ENCODE results near the gene PXYLP1. TPM values are rescaled to one million over a fixed set of nuclear protein-coding genes. Genes with fewer than 3 reads are reported as not detected.

PXYLP1 gene
- total RNA-seq, 2 donors from 2014 or later = 12.0 to 15.3 TPM

- Histone ChIP-seq H3K36me3 (no peaks in the 10 kb centered on the region), H3K4me3 (no peak overlapping the region), H3K27me3 (replicated peaks; ENCODE audit: insufficient read depth) (no peaks in the 10 kb centered on the region), H3K9me3 (no peaks in the 10 kb centered on the region), H3K4me1 (replicated peaks) (no peaks in the 10 kb centered on the region), H3K27ac (no peak overlapping the region)
- DNase-seq (ENCODE audit: low spot score) = peak; percentile 63
- intact Hi-C loops (cut with DNase I) = no loop called here
- WGBS = 53% methylated on average over 13 of the region's 13 CpGs
- no peak for TF ChIP-seq POLR2A (IDR thresholded peaks at IDR 0.05)
- TF ChIP-seq POLR2AphosphoS5 (IDR thresholded peaks at IDR 0.05) = peak; percentile 63
- TF ChIP-seq, protein P1, sequence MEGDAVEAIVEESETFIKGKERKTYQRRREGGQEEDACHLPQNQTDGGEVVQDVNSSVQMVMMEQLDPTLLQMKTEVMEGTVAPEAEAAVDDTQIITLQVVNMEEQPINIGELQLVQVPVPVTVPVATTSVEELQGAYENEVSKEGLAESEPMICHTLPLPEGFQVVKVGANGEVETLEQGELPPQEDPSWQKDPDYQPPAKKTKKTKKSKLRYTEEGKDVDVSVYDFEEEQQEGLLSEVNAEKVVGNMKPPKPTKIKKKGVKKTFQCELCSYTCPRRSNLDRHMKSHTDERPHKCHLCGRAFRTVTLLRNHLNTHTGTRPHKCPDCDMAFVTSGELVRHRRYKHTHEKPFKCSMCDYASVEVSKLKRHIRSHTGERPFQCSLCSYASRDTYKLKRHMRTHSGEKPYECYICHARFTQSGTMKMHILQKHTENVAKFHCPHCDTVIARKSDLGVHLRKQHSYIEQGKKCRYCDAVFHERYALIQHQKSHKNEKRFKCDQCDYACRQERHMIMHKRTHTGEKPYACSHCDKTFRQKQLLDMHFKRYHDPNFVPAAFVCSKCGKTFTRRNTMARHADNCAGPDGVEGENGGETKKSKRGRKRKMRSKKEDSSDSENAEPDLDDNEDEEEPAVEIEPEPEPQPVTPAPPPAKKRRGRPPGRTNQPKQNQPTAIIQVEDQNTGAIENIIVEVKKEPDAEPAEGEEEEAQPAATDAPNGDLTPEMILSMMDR (IDR thresholded peaks at IDR 0.05) = peak in 3 of 4 experiments; percentile 58 to 74 (median 71)
Observed at GRCh38 chr3:141308588-141309218, 77.1 kb downstream of the PXYLP1 start.

DNA sequence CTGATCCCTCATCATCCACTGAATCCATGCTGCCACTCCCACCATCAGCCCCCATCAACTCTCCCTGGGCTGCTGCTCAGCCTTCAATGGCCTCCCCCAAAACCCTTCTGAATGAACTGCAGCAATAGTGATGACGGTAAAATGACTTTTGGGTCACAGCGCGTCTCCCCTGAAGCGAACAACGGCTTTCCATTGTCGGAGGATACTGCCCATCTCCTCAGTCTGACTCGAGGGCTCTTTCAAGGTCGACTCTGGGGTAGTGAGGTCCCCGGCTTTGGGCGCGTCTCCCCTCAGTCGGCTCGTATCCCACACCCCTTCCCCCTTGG, 79.5 kb downstream of the PXYLP1 start:
- no peaks in the 10 kb centered on the region for H3K9me3 ChIP-seq
- peak overlapping the region; percentile 63 to 80 for H3K27ac ChIP-seq
- no peaks in the 10 kb centered on the region for H3K4me1 ChIP-seq (replicated peaks)
- 6% methylated on average over 13 of the region's 13 CpGs for WGBS
- H3K36me3 ChIP-seq = no peaks in the 10 kb centered on the region
- no peaks in the 10 kb centered on the region for H3K27me3 ChIP-seq (replicated peaks; ENCODE audit: insufficient read depth)
- no peak for DNase-seq (ENCODE audit: low spot score)
- peak overlapping the region; percentile 49 to 72 for H3K4me3 ChIP-seq
- intact Hi-C loops (cut with DNase I) = loop anchor here (2.0 to 5.0 kb wide), 3 partner anchors 46 to 246 kb away; no protein-coding TSS in a partner anchor
- TF ChIP-seq POLR2A (IDR thresholded peaks at IDR 0.05) = no peak
- TF ChIP-seq, protein P1 (IDR thresholded peaks at IDR 0.05) = no peak
- TF ChIP-seq POLR2AphosphoS5 (IDR thresholded peaks at IDR 0.05) = no peak

GRCh38 chr3:141311496-141312353, 80.1 kb downstream of the PXYLP1 start:
- Histone ChIP-seq H3K4me1 (replicated peaks) (no peaks in the 10 kb centered on the region), H3K4me3 (peak overlapping the region; percentile 49 to 72), H3K9me3 (no peaks in the 10 kb centered on the region), H3K27ac (peak overlapping the region; percentile 63 to 80), H3K36me3 (no peaks in the 10 kb centered on the region), H3K27me3 (replicated peaks; ENCODE audit: insufficient read depth) (no peaks in the 10 kb centered on the region)
- peak; percentile 98 for DNase-seq (ENCODE audit: low spot score)
- intact Hi-C loops (cut with DNase I) = loop anchor here (2.0 to 5.0 kb wide), 3 partner anchors 46 to 246 kb away; no protein-coding TSS in a partner anchor
- TF ChIP-seq, protein P1 (IDR thresholded peaks at IDR 0.05) = peak; percentile 28 to 90 (median 77)
- TF ChIP-seq POLR2AphosphoS5 (IDR thresholded peaks at IDR 0.05) = peak; percentile 99
- TF ChIP-seq POLR2A (IDR thresholded peaks at IDR 0.05) = peak; percentile 67
- WGBS = 3% methylated on average over 43 of the region's 43 CpGs

- Histone ChIP-seq H3K27ac (peak overlapping the region; percentile 63 to 80), H3K9me3 (no peaks in the 10 kb centered on the region), H3K27me3 (replicated peaks; ENCODE audit: insufficient read depth) (no peaks in the 10 kb centered on the region), H3K4me1 (replicated peaks) (no peaks in the 10 kb centered on the region), H3K36me3 (no peaks in the 10 kb centered on the region), H3K4me3 (peak overlapping the region; percentile 49 to 72)
- no peak for DNase-seq (ENCODE audit: low spot score)
- 73% methylated on average over 16 of the region's 16 CpGs for WGBS
- intact Hi-C loops (cut with DNase I) = loop anchor here (5.0 kb wide), 2 partner anchors 45 to 245 kb away; no protein-coding TSS in a partner anchor
- no peak for TF ChIP-seq POLR2AphosphoS5 (IDR thresholded peaks at IDR 0.05)
- TF ChIP-seq, protein P1 (IDR thresholded peaks at IDR 0.05) = no peak
- TF ChIP-seq POLR2A (IDR thresholded peaks at IDR 0.05) = no peak
Observed at GRCh38 chr3:141312354-141313092, 80.9 kb downstream of the PXYLP1 start.

All from prostate gland (tissue), 2 donors.